GM12875 (cell line): Measurements from ENCODE around the gene CUL2.

Source experiments
- H3K4me3 ChIP-seq: one replicate; pipeline ENCODE4 v1.5.1; 2011; ENCODE audit warnings: low read depth, low read length, control low read depth
- CTCF ChIP-seq: IDR thresholded peaks from 2 replicates; pipeline ENCODE4 v1.5.1; 2011; ENCODE audit warnings: low read depth, mild to moderate bottlenecking, control low read depth, inconsistent platforms, low read length, moderate library complexity, borderline replicate concordance; ENCODE audit not compliant: insufficient read depth

Gene CUL2

GRCh38 chr10:34959321-34959720 lies 130.8 kb downstream of the CUL2 start:
- no peak overlapping the region for H3K4me3 ChIP-seq
- no peak for TF ChIP-seq CTCF
